A673 (cell line): ENCODE measurements around the gene VEGFC. TPM values are rescaled to one million over a fixed set of nuclear protein-coding genes. Genes with fewer than 3 reads are reported as not detected.

Experiments
- BruUV-seq: library from RNA; stranded (reverse); fragments of 400-500 nt; replicated peaks from 2 replicates; lab custom pipeline; 2021; lab: Mats Ljungman, UMichigan
- CTCF ChIA-PET: fragments of 300-600 bp; sonication (Branson Sonifier 250); formaldehyde crosslinking; loops from one replicate; lab custom pipeline; 2022; ENCODE audit warnings: antibody characterized with exemption; lab: Charles Lee
- POLR2A ChIA-PET: fragments of 300-600 bp; sonication (Branson Sonifier 250); formaldehyde crosslinking; loops from one replicate; lab custom pipeline; 2022; ENCODE audit warnings: antibody characterized with exemption; ENCODE audit not compliant: low non-redundant PET; lab: Charles Lee
- DNase-seq: peaks from one replicate; pipeline ENCODE4 v3.0.0-alpha.2; 2015; ENCODE audit warnings: low spot score
- H3K27ac ChIP-seq: fragments of 200-600 bp; sonication (generic); 2 replicates; pipeline ENCODE4 v1.5.1; 2016; ENCODE audit warnings: mixed run types, low read depth, mild to moderate bottlenecking, mixed read lengths, antibody characterized with exemption, low read length; ENCODE audit not compliant: poor library complexity, severe bottlenecking
- H3K27me3 ChIP-seq: fragments of 200-600 bp; sonication (generic); replicated peaks from 2 replicates; pipeline ENCODE4 v1.6.1; 2017; ENCODE audit warnings: mixed run types, low read depth, mild to moderate bottlenecking, mixed read lengths, antibody characterized with exemption, low read length; ENCODE audit not compliant: insufficient read depth, poor library complexity
- H3K36me3 ChIP-seq: fragments of 200-600 bp; sonication (generic); 2 replicates; pipeline ENCODE4 v1.6.1; 2016; ENCODE audit warnings: mixed run types, mild to moderate bottlenecking, mixed read lengths, antibody characterized with exemption, low read length; ENCODE audit not compliant: insufficient read depth, poor library complexity, severe bottlenecking
- H3K4me1 ChIP-seq: fragments of 200-600 bp; sonication (generic); 2 replicates; pipeline ENCODE4 v1.6.1; 2017; ENCODE audit warnings: mixed run types, mild to moderate bottlenecking, mixed read lengths, antibody characterized with exemption, low read length; ENCODE audit not compliant: insufficient read depth, poor library complexity, severe bottlenecking
- H3K4me3 ChIP-seq: fragments of 200-600 bp; sonication (generic); 2 replicates; pipeline ENCODE4 v1.5.1; 2016; ENCODE audit warnings: low read depth, mixed run types, mild to moderate bottlenecking, mixed read lengths, low read length; ENCODE audit not compliant: poor library complexity, severe bottlenecking
- H3K9me3 ChIP-seq: fragments of 200-600 bp; sonication (generic); 2 replicates; pipeline ENCODE4 v1.6.1; 2016; ENCODE audit warnings: mixed run types, low read depth, mild to moderate bottlenecking, mixed read lengths, antibody characterized with exemption, low read length; ENCODE audit not compliant: poor library complexity, severe bottlenecking
- EZH2 ChIP-seq: fragments of 200-600 bp; sonication (generic); IDR thresholded peaks from 2 replicates; pipeline ENCODE4 v1.6.1; 2017; ENCODE audit warnings: borderline replicate concordance, low read depth, mild to moderate bottlenecking, mixed read lengths, antibody characterized with exemption, low read length; ENCODE audit not compliant: poor library complexity, severe bottlenecking
- intact Hi-C: fragments of 100-400 bp; cut with micrococcal nuclease; formaldehyde crosslinking; loops from one replicate; pipeline ENCODE4 v1.10.0; 2022; ENCODE audit not compliant: unreplicated experiment
- total RNA-seq: library from RNA; stranded (reverse); gene quantifications from 2 replicates; pipeline ENCODE4 v1.2.3, GENCODE V29; 2021
- TF ChIP-seq, protein P1 (sequence below): fragments of 300-800, 200-600 bp; sonication (generic); conservative IDR thresholded peaks from 2 replicates; pipeline ENCODE4 v1.5.1; 2017; ENCODE audit warnings: low read depth, mild to moderate bottlenecking, antibody characterized with exemption, low read length, moderate library complexity, mixed read lengths

The VEGFC gene
- total RNA-seq, 1 experiment from 2014 or later: not detected

DNA sequence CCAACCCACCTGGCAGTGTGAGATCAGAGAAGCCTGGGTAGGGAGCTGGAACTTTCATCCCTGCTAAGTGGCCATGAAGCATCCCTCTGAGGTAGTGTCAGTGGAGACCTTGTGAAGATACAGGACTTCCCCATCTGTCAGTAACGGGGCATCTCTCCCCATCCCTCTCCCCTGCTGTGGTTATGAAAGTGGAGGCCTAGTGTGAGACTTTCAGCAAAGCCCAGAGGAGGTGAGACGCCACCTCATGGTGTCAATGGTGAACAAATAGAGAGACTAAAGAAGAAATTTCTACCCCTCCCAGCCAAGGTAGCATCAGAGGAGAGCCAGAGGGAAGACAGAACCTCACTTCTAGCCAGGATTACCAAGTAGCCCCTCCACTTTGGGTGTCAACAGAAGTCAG, 150.2 kb downstream of the VEGFC start:
- TF ChIP-seq, protein P1, sequence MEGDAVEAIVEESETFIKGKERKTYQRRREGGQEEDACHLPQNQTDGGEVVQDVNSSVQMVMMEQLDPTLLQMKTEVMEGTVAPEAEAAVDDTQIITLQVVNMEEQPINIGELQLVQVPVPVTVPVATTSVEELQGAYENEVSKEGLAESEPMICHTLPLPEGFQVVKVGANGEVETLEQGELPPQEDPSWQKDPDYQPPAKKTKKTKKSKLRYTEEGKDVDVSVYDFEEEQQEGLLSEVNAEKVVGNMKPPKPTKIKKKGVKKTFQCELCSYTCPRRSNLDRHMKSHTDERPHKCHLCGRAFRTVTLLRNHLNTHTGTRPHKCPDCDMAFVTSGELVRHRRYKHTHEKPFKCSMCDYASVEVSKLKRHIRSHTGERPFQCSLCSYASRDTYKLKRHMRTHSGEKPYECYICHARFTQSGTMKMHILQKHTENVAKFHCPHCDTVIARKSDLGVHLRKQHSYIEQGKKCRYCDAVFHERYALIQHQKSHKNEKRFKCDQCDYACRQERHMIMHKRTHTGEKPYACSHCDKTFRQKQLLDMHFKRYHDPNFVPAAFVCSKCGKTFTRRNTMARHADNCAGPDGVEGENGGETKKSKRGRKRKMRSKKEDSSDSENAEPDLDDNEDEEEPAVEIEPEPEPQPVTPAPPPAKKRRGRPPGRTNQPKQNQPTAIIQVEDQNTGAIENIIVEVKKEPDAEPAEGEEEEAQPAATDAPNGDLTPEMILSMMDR: no peak
- no peak for TF ChIP-seq EZH2
- ChIA-PET CTCF (no interaction called here), POLR2A (no interaction called here)
- no peaks in the 10 kb centered on the region for H3K36me3 ChIP-seq
- H3K9me3 ChIP-seq: no peaks in the 10 kb centered on the region
- intact Hi-C loops: no loop called here
- H3K4me3 ChIP-seq: no peak overlapping the region
- no peak overlapping the region for H3K27ac ChIP-seq
- H3K27me3 ChIP-seq: peaks cover 40% of the 10 kb centered on the region
- BruUV-seq: no TSS peak
- DNase-seq: no peak
- H3K4me1 ChIP-seq: no peaks in the 10 kb centered on the region

DNA sequence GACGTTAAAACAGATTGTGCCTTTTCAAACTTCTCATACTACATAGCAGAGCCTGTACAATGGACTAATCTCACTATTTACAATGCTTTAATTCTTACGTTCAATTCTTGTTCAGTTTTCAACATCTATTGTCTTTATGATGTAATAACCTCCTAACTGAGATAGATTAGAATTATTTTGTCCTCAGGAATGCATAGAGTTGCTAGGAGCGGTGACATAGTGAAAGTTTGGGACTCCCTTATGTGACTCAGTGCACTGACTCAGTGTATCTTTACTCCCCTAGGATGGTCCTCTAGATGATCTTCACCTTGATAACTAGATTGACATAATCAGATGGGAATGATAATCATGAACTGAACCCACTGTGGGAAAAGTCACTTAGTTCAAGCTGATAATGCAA, 151.5 kb downstream of the VEGFC start:
- H3K4me3 ChIP-seq: no peak overlapping the region
- no peaks in the 10 kb centered on the region for H3K4me1 ChIP-seq
- no TSS peak for BruUV-seq
- H3K27me3 ChIP-seq: peaks cover 40% of the 10 kb centered on the region
- TF ChIP-seq, protein P1: no peak
- H3K27ac ChIP-seq: no peak overlapping the region
- intact Hi-C loops: no loop called here
- POLR2A ChIA-PET: interaction anchor here (0.6 kb wide), 1 partner anchor 31 kb away, joined by 3 read pairs; no protein-coding TSS in a partner anchor
- CTCF ChIA-PET: no interaction called here
- H3K9me3 ChIP-seq: no peaks in the 10 kb centered on the region
- no peak for DNase-seq
- H3K36me3 ChIP-seq: no peaks in the 10 kb centered on the region

DNA sequence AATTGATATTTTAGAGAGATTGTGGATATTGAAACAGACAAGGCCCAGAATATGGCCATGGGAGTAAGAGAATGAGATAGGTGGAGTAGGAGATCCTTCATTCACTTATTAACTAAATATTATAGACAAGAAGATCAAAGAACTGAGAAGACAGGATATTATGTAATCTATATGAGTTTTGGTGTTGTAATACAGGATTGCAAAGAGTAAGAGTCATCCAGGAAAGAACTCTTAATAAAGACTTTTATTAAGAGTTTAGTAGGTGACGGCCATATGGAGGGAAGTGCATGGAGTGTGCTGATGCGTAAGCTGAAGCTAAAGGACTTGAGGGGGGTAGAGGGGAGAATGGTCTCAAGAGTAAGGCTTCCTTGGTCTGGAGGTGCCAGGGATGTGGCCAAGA, 153.7 kb downstream of the VEGFC start:
- TF ChIP-seq EZH2: no peak
- TF ChIP-seq, protein P1: no peak
- Histone ChIP-seq H3K27me3 (peaks cover 30% of the 10 kb centered on the region), H3K4me3 (no peak overlapping the region), H3K9me3 (no peaks in the 10 kb centered on the region), H3K36me3 (no peaks in the 10 kb centered on the region), H3K4me1 (no peaks in the 10 kb centered on the region), H3K27ac (no peak overlapping the region)
- BruUV-seq: no TSS peak
- ChIA-PET POLR2A (no interaction called here), CTCF (no interaction called here)
- DNase-seq: no peak
- intact Hi-C loops: no loop called here
